SW 1271 (cell line): ENCODE data around the gene ZRSR2.

ENCODE experiments used
- DNase-seq, 2 experiments: peaks; one replicate each; lab custom pipeline; 2025; lab: John Stamatoyannopoulos, UW

ZRSR2 gene

DNA sequence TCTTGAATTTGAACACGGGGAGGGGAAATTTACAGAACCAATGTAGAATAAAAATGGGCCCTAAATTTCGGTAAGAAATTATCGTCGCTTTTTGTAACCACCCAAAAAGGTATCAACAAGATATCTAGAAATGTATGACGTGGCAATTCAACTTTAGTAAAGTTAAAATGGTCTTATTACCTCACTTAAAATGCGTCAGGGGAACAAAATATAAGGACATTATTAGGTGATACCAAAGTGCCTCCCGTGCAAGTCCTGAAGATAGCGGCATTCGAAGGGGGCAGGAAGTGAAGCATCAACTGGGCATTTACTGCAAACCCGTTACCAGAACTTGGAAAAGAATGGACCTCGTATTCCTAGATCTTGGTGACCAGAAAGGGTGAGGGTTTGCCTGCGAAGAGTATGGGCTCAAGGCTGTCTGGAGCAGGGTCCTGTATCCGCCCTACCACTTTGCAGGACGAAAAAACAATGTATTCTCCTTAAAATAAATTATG, 63.3 kb downstream of the ZRSR2 start:
- DNase-seq = no peak

GRCh38 chrX:15854080-15854655, 63.9 kb downstream of the ZRSR2 start:
- DNase-seq = peak in 1 of 2 experiments; percentile 0

DNA sequence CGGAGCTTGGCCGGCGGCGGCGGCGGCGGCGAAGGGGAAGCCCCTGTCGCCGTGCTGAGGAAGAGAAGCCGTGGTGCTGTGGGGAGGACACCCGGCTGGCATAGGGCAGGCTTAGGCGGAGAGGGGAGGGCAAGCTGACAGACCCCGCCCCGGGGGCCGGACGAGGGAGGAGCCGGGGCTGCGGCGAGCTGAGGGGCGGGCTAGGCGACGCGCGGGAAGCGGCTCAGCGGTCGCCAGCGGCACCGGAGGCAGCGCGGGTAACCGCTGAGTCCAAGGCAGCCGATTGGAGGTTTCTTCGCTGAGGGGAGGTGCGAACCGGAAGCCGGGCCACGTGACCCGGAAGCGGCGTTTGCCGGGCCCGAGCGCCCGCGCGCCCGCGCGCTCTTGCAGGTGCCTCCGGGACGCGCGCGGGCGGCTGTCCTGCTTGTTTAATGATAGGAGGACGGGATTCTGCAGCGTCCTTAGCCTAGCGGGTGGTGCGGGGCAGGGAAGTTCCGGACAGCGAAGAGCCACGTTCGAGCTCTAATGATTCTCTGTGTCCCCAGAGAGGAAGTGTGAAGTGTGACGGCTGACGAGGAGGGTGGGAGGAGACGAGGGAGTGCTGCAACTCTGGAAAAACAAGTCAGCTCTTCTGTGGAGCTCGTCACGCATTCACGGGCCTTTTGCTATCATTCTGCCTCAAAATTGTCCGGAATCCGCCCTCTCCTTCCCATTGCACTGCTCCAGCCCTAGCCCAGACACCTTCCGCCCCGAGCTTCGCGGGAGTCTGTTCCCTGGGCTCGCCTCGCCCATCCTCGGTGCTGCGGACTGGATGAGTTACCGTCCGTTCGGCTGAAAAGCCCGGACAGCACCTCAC, 64.7 kb downstream of the ZRSR2 start, which contains the start of gene AP1S2:
Gene AP1S2 (minus strand): TSS at position 102 of the 856 bp plus-strand sequence. CDS start 2,289 bp downstream, outside the sequence.
- peak; percentile 39 to 62 for DNase-seq

DNA sequence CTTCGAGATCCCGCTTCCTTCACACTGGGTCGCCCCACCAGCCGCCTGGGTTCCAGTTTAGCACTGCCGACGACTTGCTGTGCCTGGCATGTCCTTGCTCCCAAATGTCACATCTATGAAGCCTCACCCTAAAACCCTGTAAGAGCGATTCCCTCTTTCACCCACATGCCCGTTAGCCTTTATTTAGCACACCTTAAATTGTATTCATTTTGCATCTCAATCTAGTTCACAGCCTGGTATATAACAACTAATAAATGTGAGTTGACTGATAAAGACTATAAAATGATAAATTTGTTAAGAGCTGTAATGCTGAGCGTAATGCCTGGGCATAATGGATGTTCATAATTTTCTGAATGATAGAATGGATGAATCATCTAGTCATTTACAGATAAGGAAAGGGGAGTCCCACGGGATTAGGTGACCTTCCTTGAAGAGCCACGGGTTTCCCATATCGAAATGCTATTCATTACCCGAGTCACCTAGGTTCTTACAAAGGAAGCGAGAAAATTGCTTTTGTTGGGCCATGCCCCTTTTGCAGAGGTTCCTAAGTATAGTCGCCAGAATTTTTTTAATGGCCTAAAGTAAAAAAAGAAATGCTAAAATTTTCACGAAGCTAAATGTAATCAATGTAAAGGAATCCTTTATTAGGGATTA, 65.4 kb downstream of the ZRSR2 start:
- DNase-seq = no peak

DNA sequence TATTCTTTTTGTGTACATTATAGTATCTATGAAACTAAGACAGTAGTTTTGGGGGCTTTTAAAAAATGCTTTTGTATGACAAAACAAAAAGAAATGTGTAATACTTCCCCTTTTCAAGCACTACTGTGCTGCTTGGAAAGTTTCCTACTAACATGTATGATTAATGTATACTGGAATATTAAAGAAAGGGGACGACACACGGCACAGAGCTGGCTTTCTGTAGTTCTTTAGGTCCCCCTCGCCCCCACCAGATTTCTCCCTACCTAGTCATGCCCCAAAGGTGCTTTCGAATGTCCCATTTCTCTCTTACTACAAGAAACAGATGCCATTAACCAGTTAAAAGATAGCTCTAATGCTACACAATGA, 65.9 kb downstream of the ZRSR2 start:
- no peak for DNase-seq

DNA sequence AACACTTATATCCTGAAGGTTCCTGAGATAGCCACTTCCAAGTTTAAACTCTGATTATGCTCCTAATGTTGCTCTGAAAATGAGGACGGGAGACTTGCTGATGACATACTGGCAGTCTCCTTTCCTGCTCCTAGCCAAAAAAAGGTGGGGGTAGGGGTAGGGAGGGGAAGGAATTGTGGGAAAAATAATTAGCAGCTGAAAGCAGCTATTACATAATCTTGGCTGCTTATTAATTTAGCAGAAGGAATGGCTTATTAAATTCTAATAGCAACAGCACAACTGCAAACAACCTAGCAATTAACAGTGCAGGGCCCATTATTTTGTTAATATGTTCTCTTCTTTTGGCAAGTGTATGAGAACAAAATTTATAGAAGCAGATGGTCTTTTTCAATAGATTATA, 66.4 kb downstream of the ZRSR2 start:
- no peak for DNase-seq

- no peak for DNase-seq
Observed at GRCh38 chrX:15858051-15858450, 67.8 kb downstream of the ZRSR2 start.

DNA sequence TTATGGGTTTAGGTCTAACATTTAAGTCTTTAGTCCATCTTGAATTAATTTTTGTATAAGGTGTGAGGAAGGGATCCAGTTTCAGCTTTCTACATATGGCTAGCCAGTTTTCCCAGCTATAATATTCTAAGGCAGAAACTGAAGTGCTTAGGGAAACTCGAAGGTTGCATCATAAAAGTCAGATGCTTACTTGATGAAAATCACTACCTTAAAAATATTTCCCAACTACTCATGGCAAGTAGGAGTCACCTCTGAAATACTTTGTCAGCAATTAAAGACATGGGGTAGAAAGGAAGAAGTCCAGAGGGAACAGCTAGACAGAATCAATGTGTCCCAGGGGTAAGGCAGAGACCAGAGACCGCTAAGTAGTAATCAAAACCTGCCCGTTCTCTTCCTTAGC, 70.6 kb downstream of the ZRSR2 start:
- DNase-seq = no peak

DNA sequence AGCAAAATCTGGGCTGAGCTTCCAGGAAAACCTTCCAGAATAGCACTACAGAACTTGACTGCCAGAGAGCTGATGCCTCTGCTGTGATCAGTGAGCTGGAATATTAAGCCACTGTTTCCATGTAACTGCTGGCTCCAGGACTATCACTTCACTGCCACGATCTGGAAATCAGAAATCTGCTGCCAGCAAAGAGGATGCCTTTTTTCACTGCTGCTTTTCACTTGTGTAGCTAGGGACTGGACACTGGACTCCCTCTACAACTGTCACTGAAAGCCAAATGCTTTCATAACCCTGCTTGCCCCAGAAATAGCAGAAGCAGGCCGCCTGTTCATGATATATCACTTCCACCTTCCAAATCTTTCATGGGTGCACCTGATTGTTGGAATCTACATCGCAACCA, 73.7 kb downstream of the ZRSR2 start:
- DNase-seq = no peak

GRCh38 chrX:15864629-15865028, 74.3 kb downstream of the ZRSR2 start:
- DNase-seq = no peak

- DNase-seq = no peak
Observed at GRCh38 chrX:15866147-15866546, 75.9 kb downstream of the ZRSR2 start.

DNA sequence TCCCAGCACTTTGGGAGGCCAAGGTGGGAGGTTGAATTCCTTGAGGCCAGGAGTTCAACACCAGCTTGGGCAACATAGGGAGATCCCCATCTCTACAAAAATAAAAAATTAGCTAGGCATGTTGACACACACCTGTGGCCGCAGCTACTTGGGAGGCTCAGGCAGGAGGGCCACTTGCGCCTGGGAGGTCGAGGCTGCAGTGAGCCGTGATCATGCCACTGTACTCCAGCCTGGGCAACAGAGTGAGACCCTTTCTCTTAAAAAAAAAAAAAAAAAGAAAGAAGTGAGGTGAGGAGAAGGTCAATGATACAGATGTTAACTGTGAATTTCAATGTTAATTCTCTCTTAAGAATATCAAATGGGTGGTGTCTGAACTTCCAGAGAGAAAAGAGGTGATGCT, 79.4 kb downstream of the ZRSR2 start:
- no peak for DNase-seq

DNA sequence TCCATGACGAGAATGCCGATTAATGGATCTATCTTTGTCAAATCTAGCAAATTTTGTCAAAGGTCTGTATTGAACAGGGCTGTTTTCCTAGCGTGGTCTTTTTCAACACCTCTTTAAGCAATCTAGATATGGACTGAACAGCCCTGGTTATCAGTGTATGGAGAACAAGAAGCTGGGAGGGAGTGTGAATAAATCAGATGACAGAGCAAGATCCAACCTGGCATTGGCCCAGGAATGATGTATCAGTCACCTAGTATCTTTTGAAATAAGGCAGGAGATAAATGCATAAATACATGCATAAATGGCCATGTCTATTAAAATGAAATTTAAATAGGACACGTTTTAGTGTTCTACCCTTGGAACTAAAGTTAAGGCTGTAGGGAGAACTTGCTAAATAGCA, 80.0 kb downstream of the ZRSR2 start:
- DNase-seq = no peak
